Pericardium fibroblast (primary cell): Measurements from ENCODE around the gene ERCC8. TPM values are rescaled to one million over a fixed set of nuclear protein-coding genes. Genes with fewer than 3 reads are reported as not detected.

Experiments
- total RNA-seq: library from RNA; depleted of rRNA; stranded (reverse); fragments of >200 nt; gene quantifications from 2 replicates; pipeline ENCODE4 v1.2.3, GENCODE V29; 2015

Gene ERCC8, protein sequence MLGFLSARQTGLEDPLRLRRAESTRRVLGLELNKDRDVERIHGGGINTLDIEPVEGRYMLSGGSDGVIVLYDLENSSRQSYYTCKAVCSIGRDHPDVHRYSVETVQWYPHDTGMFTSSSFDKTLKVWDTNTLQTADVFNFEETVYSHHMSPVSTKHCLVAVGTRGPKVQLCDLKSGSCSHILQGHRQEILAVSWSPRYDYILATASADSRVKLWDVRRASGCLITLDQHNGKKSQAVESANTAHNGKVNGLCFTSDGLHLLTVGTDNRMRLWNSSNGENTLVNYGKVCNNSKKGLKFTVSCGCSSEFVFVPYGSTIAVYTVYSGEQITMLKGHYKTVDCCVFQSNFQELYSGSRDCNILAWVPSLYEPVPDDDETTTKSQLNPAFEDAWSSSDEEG
- total RNA-seq = 11.6 and 14.6 TPM in 2 replicates

DNA sequence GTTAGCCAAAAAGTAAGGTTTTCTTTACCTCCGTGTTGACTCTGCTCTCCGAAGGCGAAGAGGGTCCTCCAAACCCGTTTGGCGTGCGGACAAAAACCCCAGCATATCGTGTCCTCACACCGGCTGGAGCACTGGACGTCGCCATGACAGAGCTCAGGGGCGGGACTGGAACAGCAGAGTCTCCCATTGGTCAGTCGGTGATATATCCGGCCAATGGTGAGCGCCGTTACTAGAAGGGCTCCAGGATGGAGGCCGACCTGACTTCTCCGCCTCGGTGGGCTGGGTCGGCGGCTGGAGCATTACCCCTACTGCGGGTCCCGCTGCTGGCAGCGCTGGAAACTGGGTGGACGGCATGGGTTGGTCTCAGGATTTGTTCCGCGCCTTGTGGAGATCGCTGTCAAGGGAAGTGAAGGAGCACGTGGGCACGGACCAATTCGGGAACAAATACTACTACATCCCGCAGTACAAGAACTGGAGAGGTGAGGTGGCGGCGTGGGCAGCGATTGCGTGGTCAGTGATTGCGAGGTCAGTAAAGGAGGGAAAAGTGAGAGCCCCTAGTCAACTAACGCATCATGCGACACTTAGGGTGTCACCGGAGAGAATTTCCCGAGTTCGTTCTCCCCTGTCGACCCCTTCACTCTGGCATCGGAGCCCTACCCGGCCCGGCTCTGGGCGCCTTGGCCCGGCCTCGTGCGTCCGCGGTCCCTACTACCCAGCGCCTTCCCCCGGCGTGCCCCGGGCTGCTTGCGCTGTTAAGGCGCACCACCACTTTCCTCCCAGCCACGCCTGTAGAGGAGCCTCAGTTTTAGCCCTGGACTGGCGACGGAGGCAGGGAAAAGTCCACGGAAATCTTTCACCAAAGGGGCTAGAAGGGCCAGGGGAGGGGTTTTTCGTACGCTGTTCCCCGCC, at the start of gene ERCC8, which contains the start of gene NDUFAF2:
Gene ERCC8, minus strand, starts transcription at position 167 of the 909 bp plus-strand sequence. Its CDS starts 62 bp downstream, at position 105.
Gene NDUFAF2, plus strand, starts transcription at position 302 of the 909 bp plus-strand sequence. Its CDS starts 51 bp downstream, at position 353.

DNA sequence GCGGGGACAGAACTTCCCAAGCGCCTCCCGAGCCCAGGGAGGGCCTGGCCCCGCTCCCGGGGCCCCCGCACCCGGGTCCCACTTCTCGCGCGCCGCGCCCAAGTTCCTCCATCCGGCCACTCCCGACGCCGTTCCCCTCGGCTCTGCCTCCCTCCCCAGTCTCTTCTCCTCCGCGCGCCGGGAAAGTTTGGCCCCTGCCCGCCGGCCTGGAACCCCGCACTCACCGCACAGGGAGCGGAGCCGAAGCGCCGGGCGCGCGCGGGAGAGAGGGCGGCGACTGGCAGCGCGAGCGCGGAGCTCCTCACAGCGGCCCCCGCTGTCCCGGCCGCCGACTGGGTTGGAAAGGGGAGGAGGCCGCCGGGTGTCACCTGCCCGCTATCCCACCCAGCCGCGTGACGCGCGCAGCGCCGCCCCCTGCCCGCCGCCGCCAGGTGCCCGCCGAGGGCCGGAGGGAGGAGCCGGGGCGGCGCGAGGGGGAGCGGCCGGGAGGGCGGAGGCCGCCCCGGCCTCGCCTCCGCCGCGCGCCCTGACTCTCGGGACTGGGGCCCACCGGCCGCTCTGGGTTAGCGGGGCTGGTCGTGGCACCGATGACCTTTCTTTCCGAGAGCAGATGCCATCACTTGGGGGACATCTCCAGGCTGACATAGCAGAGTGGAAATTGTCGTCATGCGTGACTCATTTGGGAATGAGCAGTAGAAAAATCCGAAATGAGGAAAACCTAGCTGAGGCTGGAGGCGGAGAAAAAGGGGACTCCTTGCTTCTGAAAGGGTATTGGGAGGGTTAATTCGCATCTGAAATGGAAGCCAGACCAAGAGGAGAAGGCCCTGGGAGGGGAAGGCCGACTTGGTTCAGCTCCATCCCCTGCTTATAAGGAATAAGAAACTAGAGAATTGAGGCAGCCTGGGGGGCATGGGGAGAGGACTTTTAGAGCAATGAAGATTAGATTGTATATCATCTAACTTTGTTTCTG, 100.6 kb downstream of the ERCC8 start, which contains the start of gene ELOVL7:
Gene ELOVL7, minus strand, starts transcription at position 334 of the 970 bp plus-strand sequence. CDS start 56,872 bp downstream, outside the sequence.

Other genes with a start within 250 kb of the ERCC8 start
- 0.43 and 2.2 TPM in 2 replicates for gene DEPDC1B, start 244.9 kb downstream of the ERCC8 start, total RNA-seq
- 0.09 TPM in 1 of 2 replicates, not detected in the other for gene ELOVL7, start 100.8 kb downstream of the ERCC8 start, total RNA-seq
- gene NDUFAF2, start 135 bp upstream of the ERCC8 start, total RNA-seq = 31.0 and 38.1 TPM in 2 replicates
- gene SMIM15, start 217.4 kb upstream of the ERCC8 start, total RNA-seq = 21.2 and 39.7 TPM in 2 replicates